ENCODE results near the gene PRAF2. TPM values are rescaled to one million over a fixed set of nuclear protein-coding genes. Genes with fewer than 3 reads are reported as not detected.
A peak's percentile ranks its signal among the peaks of the same experiment; 100 is the strongest.

The PRAF2 gene
- total and polyA plus RNA-seq, 9 of the 15 experiments (the other 6 are each of a cell fraction or from before 2014, with no cell fraction given): 0.24 to 5.7 (median 2.0) TPM

- TF ChIP-seq E4F1 (CRISPR knock-in tag; IDR thresholded peaks at IDR 0.05; ENCODE audit: borderline replicate concordance) (no peak), E2F3 (CRISPR knock-in tag; IDR thresholded peaks at IDR 0.05) (no peak), ZNF165 (CRISPR knock-in tag; IDR thresholded peaks at IDR 0.05; ENCODE audit: borderline replicate concordance) (no peak), THRAP3 (IDR thresholded peaks at IDR 0.05; ENCODE audit: borderline replicate concordance) (no peak), YBX1 (IDR thresholded peaks at IDR 0.05) (no peak), PTBP1 (IDR thresholded peaks at IDR 0.05; ENCODE audit: low read depth, low read length) (no peak), MEF2A (IDR thresholded peaks at IDR 0.05; ENCODE audit: control insufficient read depth, low read depth, low read length) (no peak), KHSRP (IDR thresholded peaks at IDR 0.05) (no peak), ZNF280A (IDR thresholded peaks at IDR 0.05; ENCODE audit: low read depth, partially characterized antibody) (no peak), KAT8 (IDR thresholded peaks at IDR 0.05; ENCODE audit: low read depth) (no peak), GATAD2B (IDR thresholded peaks at IDR 0.05; ENCODE audit: borderline replicate concordance) (no peak), PRMT5 (CRISPR knock-in tag; IDR thresholded peaks at IDR 0.05) (no peak), NEUROD1 (IDR thresholded peaks at IDR 0.05; ENCODE audit: borderline replicate concordance, low read depth, low read length, partially characterized antibody) (peak; percentile 29), BMI1 (IDR thresholded peaks at IDR 0.05; ENCODE audit: low read length) (no peak), CBFA2T2 (conservative IDR thresholded peaks at IDR 0.05) (no peak), CREB3 (tag; conservative IDR thresholded peaks at IDR 0.05; ENCODE audit: low read depth) (no peak), E2F6 (IDR thresholded peaks at IDR 0.05; ENCODE audit: borderline replicate concordance in 1 of 2, extremely low read depth in 1 of 2, insufficient read depth in 1 of 2, insufficient read length in 1 of 2, low read depth in 1 of 2, low read length in 1 of 2, poor library complexity in 1 of 2, severe bottlenecking in 1 of 2) (peak in 1 of 2 experiments; percentile 9), MXI1 (IDR thresholded peaks at IDR 0.05; ENCODE audit: low read depth, low read length) (no peak), ZNF778 (CRISPR knock-in tag; IDR thresholded peaks at IDR 0.05) (no peak), HEY1 (CRISPR knock-in tag; IDR thresholded peaks at IDR 0.05; ENCODE audit: borderline replicate concordance) (no peak), MYC (IDR thresholded peaks at IDR 0.05; ENCODE audit: low read depth, low read length) (peak; percentile 31; the same call in 1 of the 2 replicates), MYC (CRISPR knock-in tag; IDR thresholded peaks at IDR 0.05; ENCODE audit: borderline replicate concordance, low read depth) (no peak), RAD21 (CRISPR knock-in tag; conservative IDR thresholded peaks at IDR 0.05 in 1 of 2, IDR thresholded peaks at IDR 0.05 in 1 of 2) (peak; percentile 68 to 80)
Measured at GRCh38 chrX:49043220-49043986, 30.4 kb downstream of the PRAF2 start, which contains the start of gene TFE3 (continued).
